Measurements from ENCODE around the gene KRTAP23-1.

Gene KRTAP23-1

DNA sequence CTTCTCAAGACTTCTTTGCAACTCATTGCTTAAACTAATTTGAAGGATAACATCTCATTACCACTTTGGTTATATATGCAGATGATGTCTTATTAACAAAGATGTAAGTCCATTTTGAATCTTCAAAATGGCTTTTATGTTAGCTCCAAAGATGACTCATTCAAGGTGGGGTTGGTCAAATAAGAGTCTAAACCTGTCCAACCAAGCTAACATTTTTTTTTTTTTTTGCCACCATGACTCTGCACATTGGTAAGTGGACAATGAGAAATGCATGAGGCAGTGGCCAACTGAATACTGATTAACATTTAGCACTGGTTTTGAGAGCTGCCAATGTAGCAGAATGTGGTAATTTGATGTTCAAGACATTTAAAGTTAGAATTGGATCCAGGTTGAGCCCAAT lies 10.6 kb downstream of the KRTAP23-1 start:
- no peak for TF ChIP-seq CTCF (conservative IDR thresholded peaks at IDR 0.05; ENCODE audit: low read depth, low read length)
- no peak for DNase-seq (ENCODE audit: low read depth)
- H3K4me3 ChIP-seq (ENCODE audit: low read depth, low read length): no peak overlapping the region

DNA sequence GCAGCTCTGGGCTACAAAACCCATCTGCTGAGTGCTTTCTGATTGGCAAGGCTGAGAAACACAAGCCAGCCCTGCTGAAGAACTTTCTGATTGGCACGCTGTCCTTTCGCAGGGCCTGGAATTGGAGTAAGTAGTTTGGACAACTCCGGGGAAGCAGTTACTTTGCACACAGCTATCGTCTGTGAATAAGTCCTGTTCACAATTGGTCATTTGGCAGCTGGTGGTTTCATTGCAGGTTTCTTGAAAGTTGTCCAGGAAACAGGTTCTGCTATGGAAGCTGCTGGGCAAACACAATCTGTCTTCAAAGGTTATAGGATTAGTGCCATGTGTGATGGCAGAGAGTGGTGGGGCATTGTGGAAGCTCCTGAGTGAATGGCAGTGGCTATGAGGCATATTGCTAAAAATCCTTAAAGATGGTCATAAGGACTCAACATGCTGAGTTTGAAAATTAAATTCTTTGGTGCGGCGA lies 11.1 kb downstream of the KRTAP23-1 start, which contains the start of gene KRTAP27-1:
TSS of gene KRTAP27-1 (minus strand) at position 419 of the 469 bp plus-strand sequence. CDS start at position 393, 26 bp downstream.
- H3K4me3 ChIP-seq (ENCODE audit: low read depth, low read length): no peak within 1 kb of the TSS
- no peak for TF ChIP-seq CTCF (conservative IDR thresholded peaks at IDR 0.05; ENCODE audit: low read depth, low read length)
- DNase-seq (ENCODE audit: low read depth): no peak

DNA sequence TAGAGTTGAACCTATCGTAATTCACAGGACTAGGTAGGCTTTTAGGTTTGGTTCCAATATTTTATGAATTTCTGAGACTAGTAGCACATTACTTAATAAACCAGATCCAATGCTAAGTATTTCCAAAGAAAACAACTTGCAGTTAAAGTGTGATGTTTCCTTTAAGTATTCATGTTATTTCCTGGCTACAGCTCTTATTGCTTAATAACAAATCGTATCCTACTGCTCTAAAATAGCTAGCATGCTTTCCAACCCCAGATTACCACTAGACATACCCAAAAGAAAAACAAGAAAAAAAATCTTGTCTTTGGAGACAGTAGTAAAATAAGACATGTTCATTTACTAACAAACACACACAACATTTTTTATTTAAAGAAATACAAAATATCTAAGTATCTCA lies 11.8 kb downstream of the KRTAP23-1 start:
- DNase-seq (ENCODE audit: low read depth): peak; percentile 75
- H3K4me3 ChIP-seq (ENCODE audit: low read depth, low read length): no peak overlapping the region
- TF ChIP-seq CTCF (conservative IDR thresholded peaks at IDR 0.05; ENCODE audit: low read depth, low read length): no peak

GRCh38 chr21:30333736-30334135 lies 14.7 kb downstream of the KRTAP23-1 start:
- DNase-seq (ENCODE audit: low read depth): no peak
- TF ChIP-seq CTCF (conservative IDR thresholded peaks at IDR 0.05; ENCODE audit: low read depth, low read length): no peak
- no peak overlapping the region for H3K4me3 ChIP-seq (ENCODE audit: low read depth, low read length)

GRCh38 chr21:30332681-30333080 lies 15.7 kb downstream of the KRTAP23-1 start:
- H3K4me3 ChIP-seq (ENCODE audit: low read depth, low read length): no peak overlapping the region
- no peak for TF ChIP-seq CTCF (conservative IDR thresholded peaks at IDR 0.05; ENCODE audit: low read depth, low read length)
- DNase-seq (ENCODE audit: low read depth): no peak

- H3K4me3 ChIP-seq (ENCODE audit: low read depth, low read length): no peak overlapping the region
- TF ChIP-seq CTCF (conservative IDR thresholded peaks at IDR 0.05; ENCODE audit: low read depth, low read length): no peak
- peak; percentile 37 for DNase-seq (ENCODE audit: low read depth)
Measured at GRCh38 chr21:30329203-30329875, 19.1 kb downstream of the KRTAP23-1 start.

GRCh38 chr21:30326390-30326789 lies 22.0 kb downstream of the KRTAP23-1 start:
- no peak overlapping the region for H3K4me3 ChIP-seq (ENCODE audit: low read depth, low read length)
- DNase-seq (ENCODE audit: low read depth): no peak
- TF ChIP-seq CTCF (conservative IDR thresholded peaks at IDR 0.05; ENCODE audit: low read depth, low read length): no peak
